Thymus (tissue), 14 donors: ENCODE results near the gene CEACAM19. TPM values are rescaled to one million over a fixed set of nuclear protein-coding genes. Genes with fewer than 3 reads are reported as not detected.
"Not testable (repeated sequence)": the region's sequence is repeated elsewhere in the genome, so short reads cannot be mapped to it uniquely, and the experiment has no call there.

ENCODE experiments used
- DNase-seq, 9 donors: peaks; one replicate each; pipeline ENCODE4 v3.0.0-alpha.2; 2013; ENCODE audit warnings: low spot score in 9 of 9, low read depth in 6 of 9, missing footprints in 1 of 9
- H3K27ac ChIP-seq, 2 donors: one replicate each; pipeline ENCODE4 v1.5.1; 2013; ENCODE audit warnings: control low read depth in 1 of 2, low read depth in 1 of 2, low read length in 1 of 2, mild to moderate bottlenecking in 1 of 2, moderate library complexity in 1 of 2
- H3K27me3 ChIP-seq, 2 donors: one replicate each; pipeline ENCODE4 v1.5.1; 2013; ENCODE audit warnings: low read length in 1 of 2; ENCODE audit not compliant: control insufficient read depth in 2 of 2, insufficient read depth in 1 of 2
- H3K36me3 ChIP-seq, 2 donors: one replicate each; pipeline ENCODE4 v1.5.1; 2013; ENCODE audit warnings: low read length in 1 of 2, mild to moderate bottlenecking in 1 of 2, moderate library complexity in 1 of 2; ENCODE audit not compliant: control insufficient read depth in 2 of 2, insufficient read depth in 2 of 2
- H3K4me1 ChIP-seq, 2 donors: one replicate each; pipeline ENCODE4 v1.5.1; 2013; ENCODE audit warnings: low read length in 2 of 2; ENCODE audit not compliant: control insufficient read depth in 2 of 2, insufficient read depth in 2 of 2
- H3K4me3 ChIP-seq, 2 donors: one replicate each; pipeline ENCODE4 v1.5.1; 2013; ENCODE audit warnings: low read length in 2 of 2, control low read depth in 1 of 2, mild to moderate bottlenecking in 1 of 2
- H3K9me3 ChIP-seq, 2 donors: one replicate each; pipeline ENCODE4 v1.5.1; 2013; ENCODE audit warnings: low read length in 1 of 2, mild to moderate bottlenecking in 1 of 2; ENCODE audit not compliant: control insufficient read depth in 2 of 2, insufficient read depth in 1 of 2
- WGBS: extraction: QIAGEN DNeasy Blood & Tissue Kit; methylation state at CpG from one replicate; pipeline ENCODE4 v1.1.7; 2013; 5-methylcytosine and 5-hydroxymethylcytosine counted together
- long read RNA-seq, 10 donors: transcript quantifications; one replicate each; lab custom pipeline, GENCODE V29; 2026
- polyA plus RNA-seq: library from polyadenylated mRNA; stranded (reverse); fragments of 200-250 nt; gene quantifications from one replicate; pipeline ENCODE4 v1.2.3, GENCODE V29; 2013
- total RNA-seq: library from RNA; stranded (reverse); fragments of 120-200 nt; gene quantifications from one replicate; pipeline ENCODE4 v1.2.4, GENCODE V29; 2013
- donor health status: healthy.

CEACAM19 gene, protein sequence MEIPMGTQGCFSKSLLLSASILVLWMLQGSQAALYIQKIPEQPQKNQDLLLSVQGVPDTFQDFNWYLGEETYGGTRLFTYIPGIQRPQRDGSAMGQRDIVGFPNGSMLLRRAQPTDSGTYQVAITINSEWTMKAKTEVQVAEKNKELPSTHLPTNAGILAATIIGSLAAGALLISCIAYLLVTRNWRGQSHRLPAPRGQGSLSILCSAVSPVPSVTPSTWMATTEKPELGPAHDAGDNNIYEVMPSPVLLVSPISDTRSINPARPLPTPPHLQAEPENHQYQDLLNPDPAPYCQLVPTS
- total RNA-seq (0.28 TPM), polyA plus RNA-seq (3.5 TPM)
- long read RNA-seq, donor 1, result 0 reads
- long read RNA-seq, donor 2, result 0 reads
- long read RNA-seq, donor 3, result 0 reads
- long read RNA-seq, donor 4, result 0 reads
- long read RNA-seq, donor 5, result 0 reads
- long read RNA-seq, donor 6, result 0 reads
- long read RNA-seq, donor 7, result 0 reads
- long read RNA-seq, donor 8, result 0 reads
- long read RNA-seq, donor 9, result 0 reads
- long read RNA-seq, donor 10, result 0 reads

DNA sequence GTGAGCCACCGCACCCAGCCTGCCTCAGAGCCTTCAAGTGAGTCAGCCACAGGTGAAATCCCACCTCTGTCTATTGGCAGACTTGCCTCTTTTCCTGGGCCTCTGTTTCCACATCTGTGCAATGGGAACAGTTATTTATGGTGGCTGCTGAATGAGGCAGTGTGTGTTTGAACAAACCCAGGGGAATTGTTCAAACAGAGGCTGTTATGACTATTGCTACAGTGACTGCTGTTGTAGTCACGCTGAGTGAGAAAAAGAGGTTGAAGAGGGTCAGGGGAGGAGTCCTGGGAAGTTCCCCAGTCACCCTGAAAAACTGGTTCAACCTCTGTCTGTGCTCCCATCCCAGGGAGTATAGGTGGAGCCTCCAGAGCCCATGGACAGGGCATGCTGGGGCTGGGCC is at the start of gene CEACAM19:
Gene CEACAM19, plus strand, starts transcription at position 83 of the 400 bp plus-strand sequence. CDS start 450 bp downstream, outside the sequence.
- Histone ChIP-seq H3K36me3 (no peaks in the 10 kb centered on the region), H3K27me3 (no peaks in the 10 kb centered on the region), H3K4me1 (no peaks in the 10 kb centered on the region), H3K9me3 (no peaks in the 10 kb centered on the region), H3K27ac (no peak within 1 kb of the TSS), H3K4me3 (no peak within 1 kb of the TSS)
- 93% methylated on average over 2 of the region's 2 CpGs for WGBS
- DNase-seq, result no peak

DNA sequence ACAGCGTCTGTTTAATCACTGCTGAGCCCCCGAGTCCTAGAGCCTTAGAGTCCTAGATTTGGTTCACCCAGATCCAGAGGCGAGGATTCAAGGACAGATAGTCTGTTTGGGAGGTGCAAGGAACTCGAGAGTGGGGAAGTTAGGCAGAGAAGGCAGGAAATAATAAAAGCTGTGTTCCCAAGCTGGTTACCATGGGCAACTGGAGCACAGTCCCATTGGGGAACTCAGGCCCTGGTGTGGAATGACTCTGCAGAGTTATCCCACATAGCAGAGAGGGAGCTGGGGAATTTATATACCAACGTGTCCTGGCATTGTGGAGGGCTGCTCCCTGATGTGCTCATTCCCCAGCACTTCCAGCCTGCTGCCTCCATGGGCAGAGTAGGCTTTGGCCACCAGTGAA is 48.2 kb upstream of the CEACAM19 start:
- H3K36me3 ChIP-seq, result no peaks in the 10 kb centered on the region
- H3K27ac ChIP-seq, result no peak overlapping the region
- no peak overlapping the region for H3K4me3 ChIP-seq
- WGBS, result 59% methylated on average over 5 of the region's 5 CpGs
- no peak for DNase-seq
- H3K4me1 ChIP-seq, result no peaks in the 10 kb centered on the region
- no peaks in the 10 kb centered on the region for H3K27me3 ChIP-seq
- H3K9me3 ChIP-seq, result no peaks in the 10 kb centered on the region

DNA sequence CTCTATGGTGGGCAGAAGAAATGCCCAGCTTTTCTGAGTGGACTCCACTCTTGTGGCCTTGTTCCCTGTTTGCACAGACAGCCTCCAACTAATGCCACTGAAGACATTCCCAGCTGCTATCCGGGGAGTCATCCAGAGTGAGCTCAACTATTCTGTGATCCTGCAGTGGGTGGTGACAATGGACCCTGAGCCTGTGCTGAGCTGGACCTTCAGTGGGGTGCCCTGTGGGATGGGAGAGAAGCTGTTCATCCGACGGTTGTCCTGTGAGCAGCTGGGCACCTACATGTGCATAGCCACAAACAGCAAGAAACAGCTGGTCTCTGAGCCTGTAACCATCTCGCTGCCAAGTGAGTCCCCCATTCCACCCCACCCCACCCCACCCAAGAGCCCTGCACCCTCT is 47.7 kb upstream of the CEACAM19 start:
- Histone ChIP-seq H3K4me1 (no peaks in the 10 kb centered on the region), H3K36me3 (no peaks in the 10 kb centered on the region), H3K27me3 (no peaks in the 10 kb centered on the region), H3K27ac (no peak overlapping the region), H3K4me3 (no peak overlapping the region), H3K9me3 (no peaks in the 10 kb centered on the region)
- no peak for DNase-seq
- 94% methylated on average over 4 of the region's 4 CpGs for WGBS

DNA sequence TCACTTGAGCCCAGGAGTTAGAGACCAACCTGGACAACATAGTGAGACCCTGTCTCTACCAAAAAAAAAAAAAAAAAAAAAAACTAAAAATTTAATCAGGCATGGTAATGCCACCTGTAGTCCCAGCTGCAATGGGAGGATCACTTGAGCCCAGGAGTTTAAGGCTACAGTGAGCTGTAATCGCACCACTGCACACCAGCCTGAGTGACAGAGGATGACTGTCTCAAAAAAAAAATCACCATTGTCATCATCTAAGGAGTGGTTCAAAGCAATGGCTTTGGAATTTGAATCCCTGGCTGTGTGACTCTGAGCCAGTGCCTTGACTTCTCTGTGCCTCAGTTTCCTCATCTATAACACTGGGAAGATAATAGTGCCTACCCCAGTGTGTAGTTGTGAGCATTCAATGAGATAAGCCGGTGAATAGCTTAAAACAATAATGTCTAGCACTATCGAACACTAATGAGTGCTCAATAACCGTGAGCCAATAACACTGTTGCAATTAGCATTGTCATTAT is 46.4 kb upstream of the CEACAM19 start:
- H3K27me3 ChIP-seq, result no peaks in the 10 kb centered on the region
- 97% methylated on average over 4 of the region's 4 CpGs for WGBS
- no peak overlapping the region for H3K4me3 ChIP-seq
- no peaks in the 10 kb centered on the region for H3K4me1 ChIP-seq
- no peak overlapping the region for H3K27ac ChIP-seq
- DNase-seq, result no peak
- H3K36me3 ChIP-seq, result no peaks in the 10 kb centered on the region
- H3K9me3 ChIP-seq, result no peaks in the 10 kb centered on the region

GRCh38 chr19:44625637-44626036 is 45.6 kb upstream of the CEACAM19 start:
- H3K36me3 ChIP-seq, H3K4me3 ChIP-seq, H3K4me1 ChIP-seq, H3K27ac ChIP-seq, H3K9me3 ChIP-seq, DNase-seq, H3K27me3 ChIP-seq: not testable (repeated sequence)
- WGBS, result 97% methylated on average over 4 of the region's 4 CpGs

GRCh38 chr19:44626048-44626624 is 45.1 kb upstream of the CEACAM19 start:
- Histone ChIP-seq H3K9me3 (peaks cover 0 to 1% of the 10 kb centered on the region in 2 donors), H3K27me3 (no peaks in the 10 kb centered on the region), H3K4me1 (no peaks in the 10 kb centered on the region), H3K27ac (no peak overlapping the region), H3K36me3 (no peaks in the 10 kb centered on the region), H3K4me3 (no peak overlapping the region)
- WGBS, result 91% methylated on average over 1 of the region's 1 CpG
- no peak for DNase-seq

GRCh38 chr19:44627631-44628030 is 43.7 kb upstream of the CEACAM19 start:
- Histone ChIP-seq H3K27me3 (no peaks in the 10 kb centered on the region), H3K36me3 (no peaks in the 10 kb centered on the region), H3K27ac (no peak overlapping the region), H3K4me3 (no peak overlapping the region), H3K4me1 (no peaks in the 10 kb centered on the region), H3K9me3 (peaks cover 0 to 1% of the 10 kb centered on the region in 2 donors)
- WGBS, result 96% methylated on average over 4 of the region's 4 CpGs
- no peak for DNase-seq

DNA sequence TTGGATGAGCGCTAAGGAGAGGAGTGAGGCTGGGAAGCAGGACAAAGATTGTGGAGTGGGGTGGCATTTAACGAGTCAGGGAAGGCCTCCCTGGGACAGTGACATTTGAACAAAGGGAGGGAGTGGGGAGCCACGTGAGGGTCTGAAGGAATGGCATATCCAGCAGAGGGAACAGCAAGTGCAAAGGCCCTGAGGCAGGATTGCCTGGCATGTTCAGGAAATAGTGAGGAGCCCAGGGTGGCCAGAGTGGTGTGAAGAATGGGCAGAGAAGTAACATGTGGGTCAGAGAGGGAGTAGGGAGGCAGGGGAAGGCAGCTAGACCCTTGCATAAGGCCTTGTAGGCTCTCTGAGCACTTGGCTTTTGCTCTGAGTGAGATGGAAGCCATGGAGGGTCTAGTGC is 42.5 kb upstream of the CEACAM19 start:
- Histone ChIP-seq H3K4me3 (no peak overlapping the region), H3K27ac (no peak overlapping the region), H3K27me3 (no peaks in the 10 kb centered on the region), H3K9me3 (peaks cover 0 to 1% of the 10 kb centered on the region in 2 donors), H3K4me1 (no peaks in the 10 kb centered on the region), H3K36me3 (no peaks in the 10 kb centered on the region)
- WGBS, result 95% methylated on average over 3 of the region's 3 CpGs
- no peak for DNase-seq

DNA sequence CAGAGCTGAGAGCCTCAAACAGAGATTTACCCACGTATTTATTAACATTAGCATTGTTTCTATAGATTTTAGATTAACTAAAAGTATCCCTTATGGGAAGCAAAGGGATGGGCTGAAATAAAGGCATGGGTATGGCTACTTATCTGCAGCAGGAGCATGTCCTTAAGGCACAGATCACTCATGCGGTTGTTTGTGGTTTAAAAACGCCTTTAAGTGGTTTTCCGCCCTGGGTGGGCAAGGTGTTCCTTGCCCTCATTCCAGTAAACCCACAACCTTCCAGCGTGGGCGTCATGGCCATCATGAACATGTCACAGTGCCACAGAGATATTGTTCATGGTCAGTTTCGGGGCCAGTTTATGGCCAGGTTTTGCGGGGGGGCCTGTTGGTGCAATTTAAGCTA is 39.7 kb upstream of the CEACAM19 start:
- not testable (repeated sequence) for H3K9me3 ChIP-seq, H3K36me3 ChIP-seq, DNase-seq, H3K4me3 ChIP-seq, H3K27me3 ChIP-seq, H3K27ac ChIP-seq, H3K4me1 ChIP-seq
- 63% methylated on average over 8 of the region's 8 CpGs for WGBS
